Right renal pelvis (tissue), 4 donors: ENCODE results near the gene IQGAP3. TPM values are rescaled to one million over a fixed set of nuclear protein-coding genes. Genes with fewer than 3 reads are reported as not detected.

Experiments used
- DNase-seq, 4 donors: peaks; one replicate each; pipeline ENCODE4 v3.0.0-alpha.2; 2013; ENCODE audit warnings: low read depth in 4 of 4, low spot score in 3 of 4, missing footprints in 1 of 4
- polyA plus RNA-seq, 4 donors: library from polyadenylated mRNA; unstranded; fragments of 120-200 nt; gene quantifications; one replicate each; pipeline ENCODE4 v1.2.1, GENCODE V29; 2013; ENCODE audit not compliant: insufficient read length in 4 of 4

Gene IQGAP3
- polyA plus RNA-seq, 4 donors, result 11.2 to 13.2 (median 12.3) TPM

GRCh38 chr1:156488566-156489165 lies 83.7 kb downstream of the IQGAP3 start:
- DNase-seq, result no peak

GRCh38 chr1:156487862-156488261 lies 84.5 kb downstream of the IQGAP3 start:
- DNase-seq, result no peak

- DNase-seq, result no peak
These were observed 85.7 kb downstream of the IQGAP3 start for GRCh38 chr1:156486421-156487344.

- no peak for DNase-seq
These were observed 86.4 kb downstream of the IQGAP3 start for GRCh38 chr1:156485984-156486383.

- no peak for DNase-seq
These were observed 87.8 kb downstream of the IQGAP3 start for GRCh38 chr1:156484480-156485058.

GRCh38 chr1:156483397-156483796 lies 89.0 kb downstream of the IQGAP3 start:
- DNase-seq, result no peak

- no peak for DNase-seq
These were observed 90.1 kb downstream of the IQGAP3 start for GRCh38 chr1:156482276-156482675.

- no peak for DNase-seq
These were observed 90.8 kb downstream of the IQGAP3 start for GRCh38 chr1:156481527-156481926.

GRCh38 chr1:156480411-156481192 lies 91.8 kb downstream of the IQGAP3 start:
- DNase-seq, result no peak

GRCh38 chr1:156480016-156480370 lies 92.4 kb downstream of the IQGAP3 start:
- DNase-seq, result no peak

- no peak for DNase-seq
These were observed 93.0 kb downstream of the IQGAP3 start for GRCh38 chr1:156479093-156480015.

GRCh38 chr1:156478250-156478627 lies 94.1 kb downstream of the IQGAP3 start:
- DNase-seq, result no peak

GRCh38 chr1:156477526-156478249 lies 94.7 kb downstream of the IQGAP3 start:
- no peak for DNase-seq

GRCh38 chr1:156476501-156477298 lies 95.7 kb downstream of the IQGAP3 start:
- no peak for DNase-seq

GRCh38 chr1:156475568-156476500 lies 96.5 kb downstream of the IQGAP3 start:
- DNase-seq, result no peak
